AG04449 (cell line): ENCODE results near the gene CETP.
A peak's percentile ranks its signal among the peaks of the same experiment; 100 is the strongest.
"Not testable (repeated sequence)": the region's sequence is repeated elsewhere in the genome, so short reads cannot be mapped to it uniquely, and the experiment has no call there.

Experiments
- CTCF ChIA-PET: fragments of 350-600 bp; formaldehyde crosslinking; extraction: SDS; loops from one replicate; lab custom pipeline; 2021; ENCODE audit warnings: antibody characterized with exemption; lab: Yijun Ruan, JAX
- POLR2A ChIA-PET: fragments of 400-600, 350-600 bp; formaldehyde crosslinking; extraction: SDS; loops from one replicate; lab custom pipeline; 2020; ENCODE audit warnings: antibody characterized with exemption, inconsistent platforms; lab: Yijun Ruan, JAX
- DNase-seq: peaks from one replicate; pipeline ENCODE4 v3.0.0-alpha.2; 2010; ENCODE audit warnings: low read depth, low spot score
- H3K4me3 ChIP-seq: 2 replicates; pipeline ENCODE4 v1.5.1; 2011; ENCODE audit warnings: low read depth, mild to moderate bottlenecking, control low read depth, low read length
- TF ChIP-seq, protein P1 (sequence below): IDR thresholded peaks from one replicate; pipeline ENCODE4 v1.5.1; 2011; ENCODE audit warnings: mild to moderate bottlenecking, moderate library complexity, low read length, control low read depth, inconsistent platforms; ENCODE audit not compliant: insufficient read depth; ENCODE audit errors: missing control alignments

The CETP gene

DNA sequence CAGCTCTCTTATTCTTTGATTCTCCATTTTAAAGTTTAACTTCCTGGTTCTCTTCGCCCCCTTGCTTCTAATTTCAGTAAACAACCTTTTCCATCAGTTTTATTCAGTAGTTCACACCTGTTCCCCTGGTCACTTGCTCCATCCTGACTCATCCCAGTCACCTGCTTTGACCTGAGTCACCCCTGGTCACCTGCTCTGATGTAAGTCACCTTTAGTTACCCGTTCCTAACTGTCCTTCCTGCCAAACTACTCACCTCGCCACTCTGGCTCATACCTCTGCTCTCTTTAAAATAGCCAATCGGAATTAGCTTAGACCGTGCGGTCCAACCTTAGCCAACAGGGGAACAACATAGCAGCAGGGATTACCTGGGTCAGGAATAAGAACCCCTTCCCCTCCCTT lies 22.9 kb downstream of the CETP start:
- DNase-seq: no peak
- H3K4me3 ChIP-seq: no peak overlapping the region
- ChIA-PET POLR2A (no interaction called here), CTCF (interaction anchor here (1.0 to 1.6 kb wide), 2 partner anchors 21 to 60 kb away, joined by 3 to 5 read pairs; no protein-coding TSS in a partner anchor)
- TF ChIP-seq, protein P1, sequence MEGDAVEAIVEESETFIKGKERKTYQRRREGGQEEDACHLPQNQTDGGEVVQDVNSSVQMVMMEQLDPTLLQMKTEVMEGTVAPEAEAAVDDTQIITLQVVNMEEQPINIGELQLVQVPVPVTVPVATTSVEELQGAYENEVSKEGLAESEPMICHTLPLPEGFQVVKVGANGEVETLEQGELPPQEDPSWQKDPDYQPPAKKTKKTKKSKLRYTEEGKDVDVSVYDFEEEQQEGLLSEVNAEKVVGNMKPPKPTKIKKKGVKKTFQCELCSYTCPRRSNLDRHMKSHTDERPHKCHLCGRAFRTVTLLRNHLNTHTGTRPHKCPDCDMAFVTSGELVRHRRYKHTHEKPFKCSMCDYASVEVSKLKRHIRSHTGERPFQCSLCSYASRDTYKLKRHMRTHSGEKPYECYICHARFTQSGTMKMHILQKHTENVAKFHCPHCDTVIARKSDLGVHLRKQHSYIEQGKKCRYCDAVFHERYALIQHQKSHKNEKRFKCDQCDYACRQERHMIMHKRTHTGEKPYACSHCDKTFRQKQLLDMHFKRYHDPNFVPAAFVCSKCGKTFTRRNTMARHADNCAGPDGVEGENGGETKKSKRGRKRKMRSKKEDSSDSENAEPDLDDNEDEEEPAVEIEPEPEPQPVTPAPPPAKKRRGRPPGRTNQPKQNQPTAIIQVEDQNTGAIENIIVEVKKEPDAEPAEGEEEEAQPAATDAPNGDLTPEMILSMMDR: no peak

DNA sequence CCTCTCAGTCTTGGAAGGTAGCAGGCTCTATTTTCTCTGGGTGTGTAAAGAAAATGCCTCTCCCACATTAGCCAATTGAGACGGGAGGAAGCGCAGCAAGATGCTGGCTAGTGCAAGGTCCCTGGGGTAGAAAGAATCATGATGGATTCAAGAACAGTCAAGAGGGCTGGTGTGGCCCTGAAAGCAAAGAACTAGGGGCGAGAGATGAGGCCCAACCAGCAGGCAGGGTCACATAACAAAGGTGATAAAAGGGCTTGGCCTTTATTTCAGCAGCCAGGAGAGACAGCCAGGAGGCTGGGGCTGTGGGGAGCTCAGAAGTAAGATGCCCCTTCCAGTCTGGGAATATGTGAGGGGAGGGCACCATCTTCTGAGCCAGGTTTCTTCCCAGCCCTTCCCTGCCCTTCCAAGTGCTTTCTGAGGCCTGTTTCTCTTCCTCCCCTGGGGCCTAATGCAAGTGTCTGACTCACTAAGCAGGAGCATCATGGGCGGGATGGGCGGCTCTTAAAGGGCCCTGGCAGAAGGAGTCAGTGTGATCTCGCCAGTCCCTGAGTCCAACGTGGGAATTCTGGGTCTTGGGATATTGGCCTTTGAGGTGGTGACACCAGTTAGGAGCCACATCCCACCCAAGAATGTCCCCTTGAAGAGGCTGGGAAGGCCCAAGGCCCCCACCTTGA lies 23.7 kb downstream of the CETP start:
- ChIA-PET CTCF (interaction anchor here (1.3 to 1.6 kb wide), 3 partner anchors 10 to 59 kb away, joined by 3 to 5 read pairs (median 3); no protein-coding TSS in a partner anchor), POLR2A (no interaction called here)
- no peak overlapping the region for H3K4me3 ChIP-seq
- TF ChIP-seq, protein P1: no peak
- peak; percentile 52 for DNase-seq

DNA sequence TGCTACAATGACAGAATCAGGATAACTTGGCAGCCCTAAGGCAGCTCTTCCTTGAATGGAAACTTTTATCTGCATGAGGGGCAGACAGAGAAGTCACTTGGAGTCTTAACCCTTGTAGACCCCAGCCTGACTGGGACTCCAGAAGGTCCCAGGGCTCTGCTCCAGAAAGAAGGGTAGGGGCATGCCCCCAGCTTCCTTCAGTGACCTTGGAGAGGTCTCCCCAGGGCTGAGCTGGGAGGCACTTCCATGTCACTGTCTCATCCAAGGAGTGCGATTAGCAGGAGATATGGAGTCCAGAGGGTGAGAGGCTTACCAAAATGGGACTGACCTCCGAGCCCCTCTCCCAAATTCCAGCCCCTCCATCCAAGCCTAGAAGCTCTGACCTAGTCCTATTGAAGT lies 24.2 kb downstream of the CETP start:
- ChIA-PET CTCF (interaction anchor here (1.3 to 1.6 kb wide), 3 partner anchors 11 to 59 kb away, joined by 3 to 5 read pairs (median 3); no protein-coding TSS in a partner anchor), POLR2A (no interaction called here)
- TF ChIP-seq, protein P1: no peak
- no peak for DNase-seq
- no peak overlapping the region for H3K4me3 ChIP-seq

DNA sequence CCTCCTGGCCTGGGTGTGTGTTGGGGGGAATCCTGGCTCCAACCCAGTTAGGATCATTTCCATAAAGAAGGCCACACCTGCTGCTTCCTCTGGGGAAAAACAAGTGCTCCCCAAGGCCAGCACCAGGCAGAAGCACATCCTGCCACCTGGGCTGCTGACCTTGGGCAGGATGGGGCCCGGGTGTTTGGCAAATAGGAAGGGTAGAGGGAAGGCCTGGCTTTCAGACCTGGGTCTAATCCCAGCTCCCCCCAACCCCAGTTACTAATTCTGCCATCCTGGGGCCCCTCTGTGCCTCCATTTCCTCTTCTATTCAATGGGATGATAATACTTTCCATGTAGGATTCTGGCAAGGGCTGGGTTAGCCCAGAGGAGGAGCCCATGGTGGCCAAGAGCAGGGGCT lies 24.6 kb downstream of the CETP start:
- no peak overlapping the region for H3K4me3 ChIP-seq
- TF ChIP-seq, protein P1: no peak
- DNase-seq: no peak
- ChIA-PET CTCF (interaction anchor here (1.3 to 1.6 kb wide), 2 partner anchors 11 to 34 kb away, joined by 3 read pairs; no protein-coding TSS in a partner anchor), POLR2A (no interaction called here)

DNA sequence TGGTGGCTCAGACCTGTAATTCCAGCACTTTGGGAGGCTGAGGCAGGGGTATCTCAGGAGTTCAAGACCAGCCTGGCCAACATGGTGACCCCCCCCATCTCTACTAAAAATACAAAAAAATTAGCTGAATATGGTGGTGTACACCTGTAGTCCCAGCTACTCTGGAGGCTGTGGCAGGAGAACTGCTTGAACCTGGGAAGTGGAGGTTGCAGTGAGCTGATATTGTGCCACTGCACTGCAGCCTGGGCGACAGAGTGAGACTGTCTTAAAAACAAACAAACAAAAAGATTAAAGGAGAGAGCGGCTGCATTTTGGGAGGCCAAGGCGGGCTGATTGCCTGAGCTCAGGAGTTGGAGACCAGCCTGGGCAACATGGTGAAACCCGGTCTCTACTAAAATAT lies 25.2 kb downstream of the CETP start:
- CTCF ChIA-PET: interaction anchor here (1.6 kb wide), 1 partner anchor 35 kb away, joined by 3 read pairs; no protein-coding TSS in a partner anchor
- H3K4me3 ChIP-seq, POLR2A ChIA-PET, DNase-seq: not testable (repeated sequence)

DNA sequence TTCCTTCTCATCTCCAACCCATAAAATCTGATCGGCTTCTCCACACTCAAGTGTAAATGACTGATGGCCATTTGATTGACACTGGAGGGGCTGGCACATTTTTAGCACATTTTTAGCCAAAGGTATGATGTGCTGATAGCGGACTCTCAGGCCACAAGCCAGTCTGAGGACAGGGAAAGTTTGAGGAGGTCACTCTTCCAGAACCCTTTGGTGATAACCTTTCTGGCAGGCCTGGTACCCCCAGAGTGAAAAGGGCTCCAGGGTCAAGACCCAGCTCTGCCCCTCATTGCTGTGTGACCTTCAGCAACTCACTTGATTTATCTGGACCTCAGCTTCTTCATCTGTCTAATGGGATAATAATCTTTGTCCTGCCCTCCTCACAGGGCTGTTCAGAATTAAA lies 25.9 kb downstream of the CETP start:
- ChIA-PET CTCF (interaction anchor here (0.6 to 0.9 kb wide), 2 partner anchors 12 to 94 kb away, joined by 3 to 4 read pairs; no protein-coding TSS in a partner anchor), POLR2A (interaction anchor here (0.6 to 1.7 kb wide), 3 partner anchors 52 to 189 kb away, joined by 4 to 5 read pairs (median 5); no protein-coding TSS in a partner anchor)
- TF ChIP-seq, protein P1: no peak

More for the DNA sequence above, 25.9 kb downstream of the CETP start:
- DNase-seq: no peak
- H3K4me3 ChIP-seq: no peak overlapping the region
